ENCODE data around the gene FCN3. TPM values are rescaled to one million over a fixed set of nuclear protein-coding genes. Genes with fewer than 3 reads are reported as not detected.

Gene FCN3
- total and polyA plus RNA-seq, 7 donors = 3.4 to 34.6 (median 12.9) TPM

DNA sequence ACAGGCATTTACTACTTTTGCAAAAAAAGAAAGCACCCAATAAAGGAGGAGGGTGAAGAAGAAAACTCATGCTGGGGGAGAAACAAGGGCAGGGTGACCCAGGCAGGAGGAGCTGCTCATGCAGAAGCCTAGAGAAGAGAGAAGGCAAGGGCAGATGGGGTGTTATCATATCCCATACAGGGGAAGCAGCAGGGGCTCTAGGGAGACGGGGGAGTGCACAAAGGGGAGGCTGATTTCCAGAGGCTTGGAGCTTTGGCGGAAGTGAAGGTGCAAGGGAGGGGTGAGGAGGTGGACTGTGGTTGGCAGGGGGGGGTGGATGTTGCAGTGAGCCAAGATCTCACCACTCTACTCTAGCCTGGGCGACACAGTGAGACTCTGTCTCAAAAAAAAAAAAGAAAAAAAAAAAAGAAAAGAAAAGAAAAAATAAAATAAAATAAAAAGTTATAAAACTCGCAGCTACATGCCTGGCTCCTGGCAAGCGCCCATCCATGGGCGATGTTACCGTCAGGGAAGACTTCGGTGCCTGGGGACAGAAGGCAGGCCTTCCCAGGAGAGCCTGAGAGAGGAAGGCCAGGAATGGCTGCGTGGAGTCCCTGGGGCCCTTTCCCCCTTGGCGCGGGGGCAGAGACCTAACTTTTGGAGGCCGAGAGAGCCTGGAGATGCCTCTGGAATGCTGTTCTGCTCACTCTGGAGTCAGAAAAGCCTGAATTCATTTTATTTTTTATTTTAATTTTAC is 3.3 kb upstream of the FCN3 start:
- TF ChIP-seq, protein P1, sequence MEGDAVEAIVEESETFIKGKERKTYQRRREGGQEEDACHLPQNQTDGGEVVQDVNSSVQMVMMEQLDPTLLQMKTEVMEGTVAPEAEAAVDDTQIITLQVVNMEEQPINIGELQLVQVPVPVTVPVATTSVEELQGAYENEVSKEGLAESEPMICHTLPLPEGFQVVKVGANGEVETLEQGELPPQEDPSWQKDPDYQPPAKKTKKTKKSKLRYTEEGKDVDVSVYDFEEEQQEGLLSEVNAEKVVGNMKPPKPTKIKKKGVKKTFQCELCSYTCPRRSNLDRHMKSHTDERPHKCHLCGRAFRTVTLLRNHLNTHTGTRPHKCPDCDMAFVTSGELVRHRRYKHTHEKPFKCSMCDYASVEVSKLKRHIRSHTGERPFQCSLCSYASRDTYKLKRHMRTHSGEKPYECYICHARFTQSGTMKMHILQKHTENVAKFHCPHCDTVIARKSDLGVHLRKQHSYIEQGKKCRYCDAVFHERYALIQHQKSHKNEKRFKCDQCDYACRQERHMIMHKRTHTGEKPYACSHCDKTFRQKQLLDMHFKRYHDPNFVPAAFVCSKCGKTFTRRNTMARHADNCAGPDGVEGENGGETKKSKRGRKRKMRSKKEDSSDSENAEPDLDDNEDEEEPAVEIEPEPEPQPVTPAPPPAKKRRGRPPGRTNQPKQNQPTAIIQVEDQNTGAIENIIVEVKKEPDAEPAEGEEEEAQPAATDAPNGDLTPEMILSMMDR (IDR thresholded peaks at IDR 0.05) = no peak
- intact Hi-C loops (cut with DNase I) = no loop called here
- DNase-seq (no peak), ATAC-seq (no peak)
- Histone ChIP-seq H3K27me3 (ENCODE audit: insufficient read depth in 3 of 3, low read length in 2 of 3) (no peaks in the 10 kb centered on the region), H3K27ac (no peak overlapping the region), H3K9me3 (no peaks in the 10 kb centered on the region), H3K4me1 (peaks cover 8% of the 10 kb centered on the region), H3K4me3 (no peak overlapping the region), H3K36me3 (ENCODE audit: insufficient read depth in 1 of 2, low read depth in 1 of 2) (no peaks in the 10 kb centered on the region)
- WGBS, 3 donors = 83 to 85% (median 83%) methylated on average over 12 of the region's 12 CpGs

DNA sequence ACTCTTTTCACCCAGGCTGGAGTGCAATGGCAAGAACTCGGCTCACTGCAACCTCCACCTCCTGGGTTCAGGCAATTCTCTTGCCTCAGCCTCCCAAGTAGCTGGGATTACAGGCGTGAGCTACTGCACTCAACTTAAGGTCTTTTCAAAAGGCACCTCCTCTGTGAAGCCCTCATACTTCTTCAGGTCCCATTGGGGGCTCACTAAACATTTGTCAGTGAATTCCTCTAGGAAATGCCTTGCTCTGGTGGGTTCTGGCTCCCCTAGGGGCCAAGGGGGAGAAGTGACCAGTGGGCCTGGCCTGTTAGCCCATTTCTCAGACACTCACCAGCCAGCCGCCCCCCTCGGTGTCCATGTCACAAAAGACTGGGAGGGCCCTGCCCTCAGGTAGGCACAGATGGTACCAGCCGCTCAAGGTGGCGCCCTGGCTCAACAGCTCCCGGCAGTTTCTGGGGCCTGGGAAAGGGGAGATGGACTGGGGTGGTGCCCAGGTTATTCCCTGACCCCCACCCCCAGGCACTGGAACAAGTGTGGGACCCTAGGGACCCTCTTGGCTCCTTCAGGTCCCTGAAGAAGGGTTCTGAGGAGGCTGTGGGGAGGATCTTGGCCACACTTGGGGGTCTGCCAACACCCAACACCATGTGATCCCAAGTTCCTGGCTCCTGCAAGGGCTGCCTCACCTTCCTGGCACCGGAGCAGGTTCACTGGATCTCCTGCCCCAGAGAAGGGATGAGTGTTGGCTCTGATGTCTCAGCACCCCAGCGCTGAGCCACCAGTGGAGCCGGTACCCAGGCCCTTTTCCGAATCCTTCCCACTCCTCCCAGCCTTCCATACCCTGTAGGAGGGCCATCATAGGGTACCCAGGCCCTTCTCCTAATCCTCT is 1.6 kb downstream of the FCN3 start:
- intact Hi-C loops (cut with DNase I) = no loop called here
- Histone ChIP-seq H3K36me3 (ENCODE audit: insufficient read depth in 1 of 2, low read depth in 1 of 2) (no peaks in the 10 kb centered on the region), H3K27ac (no peak overlapping the region), H3K27me3 (ENCODE audit: insufficient read depth in 3 of 3, low read length in 2 of 3) (no peaks in the 10 kb centered on the region), H3K4me3 (no peak overlapping the region), H3K9me3 (no peaks in the 10 kb centered on the region), H3K4me1 (no peaks in the 10 kb centered on the region)
- ATAC-seq (no peak), DNase-seq (no peak)
- WGBS, 3 donors = 87 to 92% (median 92%) methylated on average over 11 of the region's 11 CpGs
- TF ChIP-seq, protein P1 (IDR thresholded peaks at IDR 0.05) = no peak

GRCh38 chr1:27372022-27372807 is 2.4 kb downstream of the FCN3 start:
- no peak overlapping the region for H3K27ac ChIP-seq
- peaks cover 7% of the 10 kb centered on the region for H3K4me1 ChIP-seq
- TF ChIP-seq, protein P1 (IDR thresholded peaks at IDR 0.05) = no peak
- DNase-seq = no peak
- H3K9me3 ChIP-seq = no peaks in the 10 kb centered on the region
- H3K4me3 ChIP-seq = no peak overlapping the region
- H3K36me3 ChIP-seq (ENCODE audit: insufficient read depth in 1 of 2, low read depth in 1 of 2) = no peaks in the 10 kb centered on the region
- intact Hi-C loops (cut with DNase I) = no loop called here
- no peaks in the 10 kb centered on the region for H3K27me3 ChIP-seq (ENCODE audit: insufficient read depth in 3 of 3, low read length in 2 of 3)
- WGBS, 3 donors = 87 to 91% (median 87%) methylated on average over 19 of the region's 19 CpGs
- ATAC-seq = no peak

DNA sequence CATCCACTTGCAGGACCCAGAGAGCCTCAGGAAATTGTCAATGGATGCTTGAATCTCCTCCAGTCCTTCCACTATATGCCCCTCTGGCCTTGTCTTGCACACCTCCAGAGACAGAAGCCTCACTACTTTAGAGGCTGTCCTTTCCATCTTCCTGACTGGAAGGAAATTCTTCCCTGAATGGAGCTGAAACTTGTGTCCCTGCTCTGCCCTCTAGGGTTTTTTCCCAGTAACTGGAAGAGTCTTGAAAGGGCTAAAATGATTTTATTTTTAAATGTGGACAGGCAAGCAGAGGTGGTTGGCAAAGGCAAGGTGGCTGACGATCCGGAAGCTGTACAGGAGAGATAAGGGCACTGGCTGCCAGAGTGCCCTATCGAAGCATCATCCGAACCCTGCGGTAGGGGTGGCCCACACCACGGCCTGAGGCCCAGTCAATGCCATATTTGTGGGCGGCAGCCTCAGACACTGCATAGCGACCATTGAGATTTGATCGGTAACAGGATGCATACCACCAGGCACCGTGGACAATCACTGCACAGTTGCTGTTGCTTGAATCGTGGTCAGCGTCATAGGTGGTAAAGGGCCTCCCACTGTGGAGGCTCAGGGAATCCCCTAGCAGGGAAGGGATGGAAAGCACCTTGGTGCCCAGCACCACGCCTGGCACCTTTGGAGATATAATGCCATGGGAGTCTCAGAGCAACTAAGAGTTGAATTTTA is 5.6 kb downstream of the FCN3 start:
- intact Hi-C loops (cut with DNase I) = no loop called here
- Histone ChIP-seq H3K4me3 (no peak overlapping the region), H3K36me3 (ENCODE audit: insufficient read depth in 1 of 2, low read depth in 1 of 2) (peaks cover 0 to 4% of the 10 kb centered on the region in 2 donors), H3K9me3 (no peaks in the 10 kb centered on the region), H3K4me1 (peaks cover 17% of the 10 kb centered on the region), H3K27ac (no peak overlapping the region), H3K27me3 (ENCODE audit: insufficient read depth in 3 of 3, low read length in 2 of 3) (no peaks in the 10 kb centered on the region)
- DNase-seq (no peak), ATAC-seq (no peak)
- TF ChIP-seq, protein P1 (IDR thresholded peaks at IDR 0.05) = no peak
- WGBS, 3 donors = 78 to 85% (median 79%) methylated on average over 13 of the region's 13 CpGs
